Activated T-cell treated with anti-CD3 and anti-CD28 coated beads, Interleukin-2, amount 50 U/mL, for 1 hour (primary cell): ENCODE data around the gene NRF1.
A peak's percentile ranks its signal among the peaks of the same experiment; 100 is the strongest.
"Not testable (repeated sequence)": the region's sequence is repeated elsewhere in the genome, so short reads cannot be mapped to it uniquely, and the experiment has no call there.

Experiments used
- DNase-seq: peaks from one replicate; pipeline ENCODE4 v3.0.0-alpha.2; 2020

The NRF1 gene

GRCh38 chr7:129607471-129608120, 3.9 kb upstream of the NRF1 start:
- DNase-seq = peak; percentile 36

GRCh38 chr7:129609666-129610065, 1.9 kb upstream of the NRF1 start:
- DNase-seq = no peak

GRCh38 chr7:129610709-129611245, 743 bp upstream of the NRF1 start:
- no peak for DNase-seq

GRCh38 chr7:129612112-129613015, 844 bp downstream of the NRF1 start:
- no peak for DNase-seq

GRCh38 chr7:129613016-129613337, 1.5 kb downstream of the NRF1 start:
- no peak for DNase-seq

- no peak for DNase-seq
Observed at GRCh38 chr7:129615018-129615417, 3.5 kb downstream of the NRF1 start.

- DNase-seq = no peak
Observed at GRCh38 chr7:129616530-129616929, 5.0 kb downstream of the NRF1 start.

- no peak for DNase-seq
Observed at GRCh38 chr7:129617178-129617577, 5.7 kb downstream of the NRF1 start.

GRCh38 chr7:129617652-129618051, 6.1 kb downstream of the NRF1 start:
- DNase-seq = no peak

GRCh38 chr7:129626896-129627295, 15.4 kb downstream of the NRF1 start:
- DNase-seq = no peak

GRCh38 chr7:129630341-129630740, 18.8 kb downstream of the NRF1 start:
- DNase-seq = no peak

- no peak for DNase-seq
Observed at GRCh38 chr7:129634361-129635034, 23.0 kb downstream of the NRF1 start.

GRCh38 chr7:129635300-129636029, 23.9 kb downstream of the NRF1 start:
- DNase-seq = peak; percentile 54

- not testable (repeated sequence) for DNase-seq
Observed at GRCh38 chr7:129636030-129636550, 24.6 kb downstream of the NRF1 start.

GRCh38 chr7:129636641-129637040, 25.1 kb downstream of the NRF1 start:
- DNase-seq = no peak

- no peak for DNase-seq
Observed at GRCh38 chr7:129640400-129640799, 28.9 kb downstream of the NRF1 start.

GRCh38 chr7:129642871-129643549, 31.5 kb downstream of the NRF1 start:
- no peak for DNase-seq

- no peak for DNase-seq
Observed at GRCh38 chr7:129643550-129644170, 32.1 kb downstream of the NRF1 start.

GRCh38 chr7:129644634-129645230, 33.2 kb downstream of the NRF1 start:
- no peak for DNase-seq

- no peak for DNase-seq
Observed at GRCh38 chr7:129646369-129647021, 35.0 kb downstream of the NRF1 start.
